HUES64 (cell line): ENCODE measurements around the gene HSH2D.

ENCODE experiments used
- H3K27ac ChIP-seq: 2 replicates; pipeline ENCODE4 v1.7.0; 2013; ENCODE audit warnings: low read depth, low read length, inconsistent platforms
- H3K27me3 ChIP-seq: 2 replicates; pipeline ENCODE4 v1.6.1; 2013; ENCODE audit warnings: mild to moderate bottlenecking, low read length; ENCODE audit not compliant: insufficient read depth
- H3K36me3 ChIP-seq: 2 replicates; pipeline ENCODE4 v1.6.1; 2013; ENCODE audit warnings: mild to moderate bottlenecking, low read length; ENCODE audit not compliant: insufficient read depth
- H3K4me1 ChIP-seq: 2 replicates; pipeline ENCODE4 v1.6.1; 2013; ENCODE audit warnings: mild to moderate bottlenecking, low read length, moderate library complexity; ENCODE audit not compliant: insufficient read depth
- H3K4me3 ChIP-seq: 2 replicates; pipeline ENCODE4 v1.5.1; 2013; ENCODE audit warnings: mild to moderate bottlenecking, low read length, moderate library complexity
- H3K9ac ChIP-seq: 2 replicates; pipeline ENCODE4 v1.6.1; 2013; ENCODE audit warnings: mild to moderate bottlenecking, low read depth, low read length
- H3K9me3 ChIP-seq: 2 replicates; pipeline ENCODE4 v1.6.1; 2013; ENCODE audit warnings: low read depth, low read length; ENCODE audit not compliant: insufficient read depth
- WGBS: fragments of 150-250, 120-280 bp; methylation state at CpG from one replicate; pipeline ENCODE4 v1.1.7; 2013; ENCODE audit warnings: missing lambda C conversion rate; 5-methylcytosine and 5-hydroxymethylcytosine counted together

Gene HSH2D

GRCh38 chr19:16121967-16122366 lies 21.5 kb upstream of the HSH2D start:
- no peak overlapping the region for H3K4me3 ChIP-seq
- H3K4me1 ChIP-seq, result no peaks in the 10 kb centered on the region
- no peaks in the 10 kb centered on the region for H3K27me3 ChIP-seq
- H3K9ac ChIP-seq, result no peak overlapping the region
- H3K9me3 ChIP-seq, result no peaks in the 10 kb centered on the region
- no peak overlapping the region for H3K27ac ChIP-seq
- WGBS, result 96% methylated on average over 11 of the region's 11 CpGs
- H3K36me3 ChIP-seq, result peaks cover 84% of the 10 kb centered on the region

GRCh38 chr19:16124953-16125352 lies 18.5 kb upstream of the HSH2D start:
- H3K4me1 ChIP-seq, result no peaks in the 10 kb centered on the region
- no peaks in the 10 kb centered on the region for H3K27me3 ChIP-seq
- H3K4me3 ChIP-seq, result no peak overlapping the region
- no peak overlapping the region for H3K9ac ChIP-seq
- H3K27ac ChIP-seq, result no peak overlapping the region
- H3K36me3 ChIP-seq, result peaks cover 94% of the 10 kb centered on the region
- WGBS, result 94% methylated on average over 14 of the region's 14 CpGs
- no peaks in the 10 kb centered on the region for H3K9me3 ChIP-seq

DNA sequence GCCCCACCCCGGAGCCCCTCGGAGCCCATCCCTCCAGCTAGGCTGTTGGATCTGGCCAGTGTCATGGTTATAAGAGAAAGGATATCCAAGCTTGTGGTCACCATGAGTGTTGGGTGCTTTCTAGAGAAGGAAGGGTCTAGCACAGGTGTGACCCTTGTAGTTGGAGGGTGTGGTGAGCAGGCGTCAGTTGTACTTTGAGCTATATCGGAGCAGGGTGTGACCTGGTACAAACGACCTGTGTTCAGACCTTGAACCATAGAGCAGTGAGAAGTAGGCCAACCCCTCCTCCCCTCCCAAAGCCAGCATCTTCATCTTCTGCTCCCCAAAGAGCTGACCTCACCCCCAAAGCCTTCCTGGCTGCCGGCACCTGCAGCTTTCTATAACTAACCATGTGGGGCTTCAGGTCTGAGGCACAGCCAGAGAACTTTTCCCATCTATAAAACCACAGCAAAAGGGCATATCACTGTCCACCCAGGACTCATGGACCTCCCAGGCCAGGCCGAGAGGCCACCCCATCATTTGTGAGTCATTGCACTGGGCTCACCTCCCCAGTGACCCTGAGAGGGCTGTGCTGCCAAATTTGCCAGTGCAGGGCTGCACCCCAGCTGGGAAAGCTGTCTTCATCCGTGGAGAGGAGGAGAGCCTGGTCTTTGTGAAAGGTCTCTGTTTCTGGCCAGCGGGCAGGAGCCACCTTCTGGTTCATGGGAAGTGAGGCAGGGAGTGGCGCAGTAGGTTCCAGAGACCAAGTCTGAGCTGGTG lies 17.6 kb upstream of the HSH2D start:
- no peak overlapping the region for H3K9ac ChIP-seq
- no peak overlapping the region for H3K27ac ChIP-seq
- H3K36me3 ChIP-seq, result peaks cover 93% of the 10 kb centered on the region
- WGBS, result 82% methylated on average over 10 of the region's 10 CpGs
- H3K27me3 ChIP-seq, result no peaks in the 10 kb centered on the region
- H3K9me3 ChIP-seq, result no peaks in the 10 kb centered on the region
- H3K4me1 ChIP-seq, result no peaks in the 10 kb centered on the region
- no peak overlapping the region for H3K4me3 ChIP-seq

GRCh38 chr19:16127080-16127479 lies 16.4 kb upstream of the HSH2D start:
- Histone ChIP-seq H3K27me3 (no peaks in the 10 kb centered on the region), H3K4me1 (no peaks in the 10 kb centered on the region), H3K36me3 (peaks cover 88% of the 10 kb centered on the region), H3K4me3 (no peak overlapping the region), H3K9ac (no peak overlapping the region), H3K27ac (no peak overlapping the region), H3K9me3 (no peaks in the 10 kb centered on the region)
- 85% methylated on average over 11 of the region's 11 CpGs for WGBS

DNA sequence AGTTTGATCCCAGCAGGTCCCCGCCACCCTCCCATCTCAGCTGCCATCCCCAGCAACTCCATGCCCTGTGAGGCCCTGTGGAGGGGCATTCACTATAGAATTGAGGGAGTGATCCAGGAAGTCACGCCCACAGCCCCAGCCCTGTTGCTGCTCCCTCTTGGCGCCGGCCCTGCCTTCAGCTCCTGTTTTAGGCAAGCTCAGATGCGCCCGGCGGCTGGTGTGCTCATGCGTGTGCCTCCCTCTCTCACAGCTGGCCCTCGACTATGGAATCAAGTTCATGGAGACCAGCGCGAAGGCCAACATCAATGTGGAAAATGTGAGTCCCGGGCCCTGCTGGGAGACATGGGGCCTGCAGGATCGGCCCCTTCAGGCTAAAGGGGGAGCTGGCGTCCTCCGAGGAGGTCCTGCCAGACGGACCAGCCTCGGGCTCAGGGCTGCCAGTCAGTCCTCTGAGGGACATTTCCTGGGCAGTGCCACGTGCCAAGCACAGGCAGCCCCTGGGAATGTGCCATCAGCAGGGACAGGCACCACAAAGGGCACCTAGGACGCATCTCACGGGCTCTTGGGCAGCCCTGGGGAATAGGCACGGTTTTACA lies 15.6 kb upstream of the HSH2D start:
- Histone ChIP-seq H3K36me3 (peaks cover 88% of the 10 kb centered on the region), H3K27ac (no peak overlapping the region), H3K9me3 (no peaks in the 10 kb centered on the region), H3K4me1 (no peaks in the 10 kb centered on the region), H3K27me3 (no peaks in the 10 kb centered on the region), H3K4me3 (no peak overlapping the region), H3K9ac (no peak overlapping the region)
- 96% methylated on average over 21 of the region's 21 CpGs for WGBS

DNA sequence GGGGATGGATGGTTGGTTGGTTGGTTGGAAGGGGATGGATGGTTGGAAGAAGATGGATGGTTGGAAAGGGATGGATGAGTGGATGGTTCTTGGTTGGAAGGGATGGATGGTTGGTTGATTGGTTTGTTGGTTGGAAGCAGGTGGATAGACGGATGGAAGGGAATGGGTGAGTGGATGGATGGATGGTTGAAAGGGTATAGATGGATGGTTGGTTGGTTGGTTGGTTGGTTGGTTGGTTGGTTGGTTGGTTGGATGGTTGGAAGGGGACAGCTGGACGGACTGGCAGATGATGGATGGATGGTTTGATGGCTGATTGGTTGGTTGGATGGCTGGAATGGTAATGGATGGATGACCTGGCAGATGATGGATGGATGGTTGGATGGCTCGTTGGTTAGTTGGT lies 11.8 kb upstream of the HSH2D start:
- WGBS, result 62% methylated on average over 3 of the region's 3 CpGs
- H3K36me3 ChIP-seq, result peaks cover 69% of the 10 kb centered on the region
- no peaks in the 10 kb centered on the region for H3K27me3 ChIP-seq
- H3K4me3 ChIP-seq, result no peak overlapping the region
- H3K9me3 ChIP-seq, result no peaks in the 10 kb centered on the region
- H3K27ac ChIP-seq, result no peak overlapping the region
- peaks cover under 1% of the 10 kb centered on the region; the same call in 1 of the 2 replicates for H3K4me1 ChIP-seq
- no peak overlapping the region for H3K9ac ChIP-seq

DNA sequence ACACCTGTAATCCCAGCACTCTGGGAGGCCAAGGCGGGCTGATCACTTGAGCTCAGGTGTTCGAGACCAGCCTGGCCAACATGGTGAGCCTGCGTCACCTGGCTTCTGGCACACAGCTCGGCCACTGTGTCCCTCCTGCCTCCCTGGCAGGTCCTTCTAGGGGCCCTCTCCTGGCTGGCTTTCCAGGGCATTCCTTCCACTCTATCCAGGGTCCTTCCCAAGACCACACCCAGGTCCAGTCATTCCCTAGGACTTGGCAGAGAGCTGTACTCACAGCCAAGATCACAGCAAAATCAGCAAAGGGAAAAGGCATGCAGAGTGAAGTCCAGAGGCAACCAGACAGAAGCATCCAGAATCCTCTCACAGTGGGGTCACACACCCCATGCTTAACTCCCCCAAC lies 9.7 kb upstream of the HSH2D start:
- H3K9me3 ChIP-seq, result no peaks in the 10 kb centered on the region
- H3K9ac ChIP-seq, result no peak overlapping the region
- peaks cover 4% of the 10 kb centered on the region; the same call in 1 of the 2 replicates for H3K4me1 ChIP-seq
- whole genome bisulfite sequencing, result 96% methylated on average over 4 of the region's 4 CpGs
- H3K27me3 ChIP-seq, result no peaks in the 10 kb centered on the region
- peaks cover 49% of the 10 kb centered on the region for H3K36me3 ChIP-seq
- H3K4me3 ChIP-seq, result no peak overlapping the region
- H3K27ac ChIP-seq, result no peak overlapping the region

DNA sequence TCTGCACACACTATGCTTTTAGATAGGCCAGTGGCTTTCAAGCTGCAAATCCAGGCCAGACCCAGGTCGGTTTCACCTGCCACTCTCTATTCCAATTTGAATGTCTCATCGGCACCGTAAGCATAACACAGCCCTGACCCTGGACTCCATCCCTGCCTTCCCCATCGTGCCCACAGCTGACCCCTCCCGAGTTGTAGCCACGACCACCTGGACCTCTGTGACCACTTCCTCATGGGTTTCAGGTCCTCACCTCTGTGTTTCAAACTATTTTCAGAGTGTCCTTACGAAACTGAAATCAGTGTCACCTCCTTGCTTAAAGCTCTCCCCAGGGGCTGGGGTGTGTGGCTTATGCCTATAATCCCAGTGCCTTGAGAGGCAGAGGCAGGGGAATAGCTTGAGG lies 9.0 kb upstream of the HSH2D start:
- H3K9ac ChIP-seq, result no peak overlapping the region
- no peak overlapping the region for H3K4me3 ChIP-seq
- H3K9me3 ChIP-seq, result no peaks in the 10 kb centered on the region
- peaks cover 42% of the 10 kb centered on the region for H3K36me3 ChIP-seq
- no peaks in the 10 kb centered on the region for H3K27me3 ChIP-seq
- H3K27ac ChIP-seq, result no peak overlapping the region
- H3K4me1 ChIP-seq, result peaks cover 4% of the 10 kb centered on the region; the same call in 1 of the 2 replicates
- WGBS, result 96% methylated on average over 7 of the region's 7 CpGs

GRCh38 chr19:16135430-16136127 lies 7.9 kb upstream of the HSH2D start:
- 62% methylated on average over 4 of the region's 4 CpGs for WGBS
- Histone ChIP-seq H3K27ac (no peak overlapping the region), H3K4me1 (peaks cover 4% of the 10 kb centered on the region; the same call in 1 of the 2 replicates), H3K9me3 (no peaks in the 10 kb centered on the region), H3K9ac (no peak overlapping the region), H3K27me3 (no peaks in the 10 kb centered on the region), H3K36me3 (peaks cover 32% of the 10 kb centered on the region), H3K4me3 (no peak overlapping the region)

DNA sequence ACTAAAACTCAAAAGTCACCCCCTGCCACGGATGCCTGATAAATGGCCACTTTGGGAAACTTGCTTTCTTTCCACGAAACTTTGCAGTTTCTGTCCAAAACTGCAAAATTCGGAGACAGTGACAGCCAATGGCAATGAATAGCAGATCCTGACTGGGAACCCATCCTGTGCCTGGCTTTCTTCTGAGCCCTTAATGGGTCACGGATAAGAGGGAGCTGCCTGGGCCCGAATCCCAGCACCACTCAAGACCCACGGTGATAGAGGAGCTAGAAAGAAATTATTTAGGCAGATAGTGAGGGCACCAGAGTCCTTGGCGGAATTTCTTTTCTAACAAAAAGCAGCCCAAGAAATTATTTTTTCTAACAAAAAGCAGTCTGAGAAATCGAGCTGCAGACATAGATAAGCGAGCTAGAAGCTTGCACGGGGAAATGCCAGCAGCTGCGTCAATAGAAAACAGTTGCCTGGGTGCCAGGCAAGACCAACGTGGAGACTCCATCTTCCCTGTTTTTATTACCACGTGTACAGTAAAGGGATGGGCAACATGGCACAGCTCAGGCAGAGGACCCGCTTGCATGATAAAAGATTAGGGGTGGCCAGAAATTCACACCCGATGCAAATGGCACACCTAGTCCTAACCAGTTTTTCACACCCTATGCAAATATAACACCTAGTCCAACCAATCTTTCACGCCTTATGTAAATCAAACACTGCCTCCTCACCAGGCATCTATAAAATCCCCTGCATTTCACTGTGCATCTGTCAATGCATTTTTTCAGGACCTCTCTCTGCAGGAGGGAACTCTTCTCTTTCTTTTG lies 7.1 kb upstream of the HSH2D start:
- H3K4me1 ChIP-seq, result peaks cover 4% of the 10 kb centered on the region; the same call in 1 of the 2 replicates
- no peaks in the 10 kb centered on the region for H3K9me3 ChIP-seq

More for the DNA sequence above, 7.1 kb upstream of the HSH2D start:
- H3K27me3 ChIP-seq, result no peaks in the 10 kb centered on the region
- 66% methylated on average over 16 of the region's 16 CpGs for WGBS
- H3K4me3 ChIP-seq, result no peak overlapping the region
- H3K9ac ChIP-seq, result no peak overlapping the region
- no peak overlapping the region for H3K27ac ChIP-seq
- H3K36me3 ChIP-seq, result peaks cover 32% of the 10 kb centered on the region
